ENCODE data around the gene DHPS. TPM values are rescaled to one million over a fixed set of nuclear protein-coding genes. Genes with fewer than 3 reads are reported as not detected.

The DHPS gene
- total and polyA plus RNA-seq, 2 of the 13 experiments (the other 11 are each of a cell fraction or from before 2014, with no cell fraction given) = 43.3 to 84.3 TPM

DNA sequence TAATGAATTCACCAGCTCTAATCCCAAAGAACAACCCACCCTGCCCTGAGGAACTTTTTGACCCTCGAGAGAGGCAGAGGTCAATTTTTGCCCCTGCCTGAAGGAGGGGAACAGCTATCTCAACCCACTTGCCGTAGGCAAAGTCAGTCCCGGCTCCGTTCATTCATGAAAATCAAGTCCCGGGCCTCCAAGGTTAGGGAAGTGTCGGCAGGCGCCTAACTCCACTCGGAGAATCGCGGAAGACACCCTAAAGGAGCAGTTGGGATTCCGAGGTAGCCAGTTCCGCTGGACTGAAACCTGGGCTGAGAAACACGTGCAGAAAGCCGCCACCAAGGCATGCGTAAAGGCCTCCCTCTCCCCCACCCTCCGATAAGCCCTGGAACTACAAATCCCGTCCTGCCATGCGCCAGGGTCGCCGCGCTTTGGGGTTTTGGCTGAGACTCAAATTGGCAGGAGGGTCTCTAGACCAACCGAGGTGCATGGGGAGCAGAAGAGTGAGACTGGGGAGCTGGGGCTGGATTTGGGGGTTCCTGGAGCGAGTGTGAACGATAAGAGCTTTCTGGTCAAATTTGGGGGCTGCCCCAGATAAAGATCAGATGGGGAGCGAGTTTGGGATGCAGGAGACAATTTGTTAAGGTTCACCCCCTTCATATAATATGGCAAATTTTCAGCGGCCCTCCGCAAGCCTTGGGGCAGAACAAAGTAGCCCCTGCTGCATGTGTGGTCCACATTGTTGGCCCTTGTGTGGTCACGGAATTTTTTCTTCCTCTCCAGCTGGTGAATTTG lies 42.2 kb upstream of the DHPS start, which contains the start of gene TNPO2 (continued):
- TF ChIP-seq, protein P1, sequence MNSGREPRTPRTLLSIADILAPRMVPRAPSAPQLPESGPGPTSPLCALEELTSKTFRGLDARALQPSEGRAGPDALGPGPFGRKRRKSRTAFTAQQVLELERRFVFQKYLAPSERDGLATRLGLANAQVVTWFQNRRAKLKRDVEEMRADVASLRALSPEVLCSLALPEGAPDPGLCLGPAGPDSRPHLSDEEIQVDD (CRISPR knock-in tag; IDR thresholded peaks at IDR 0.05; ENCODE audit: borderline replicate concordance) = no peak
- TF ChIP-seq GATAD1 (CRISPR knock-in tag; IDR thresholded peaks at IDR 0.05) (peak; percentile 85), KLF16 (CRISPR knock-in tag; IDR thresholded peaks at IDR 0.05) (0 out of 4 replicates have a peak, but pooled peaks of 1 of the 2 experiments have one; percentile 32), RFXANK (CRISPR knock-in tag; IDR thresholded peaks at IDR 0.05) (0 out of 2 replicates have a peak, but pooled peaks have one; percentile 53), EED (CRISPR knock-in tag; IDR thresholded peaks at IDR 0.05) (no peak), MAFF (IDR thresholded peaks at IDR 0.05; ENCODE audit: low read depth, low read length) (no peak), MAZ (IDR thresholded peaks at IDR 0.05; ENCODE audit: borderline replicate concordance, low read depth, low read length) (peak; percentile 68; the same call in 1 of the 2 replicates), MAZ (CRISPR knock-in tag; IDR thresholded peaks at IDR 0.05; ENCODE audit: low read depth) (peak; percentile 77), CENPT (CRISPR knock-in tag; IDR thresholded peaks at IDR 0.05; ENCODE audit: low read depth) (no peak), MIER3 (CRISPR knock-in tag; IDR thresholded peaks at IDR 0.05; ENCODE audit: borderline replicate concordance) (peak; percentile 36; the same call in 1 of the 2 replicates), TOPORS (CRISPR knock-in tag; IDR thresholded peaks at IDR 0.05) (no peak), GABPA (IDR thresholded peaks at IDR 0.05; ENCODE audit: low read depth, low read length) (no peak), GABPA (CRISPR knock-in tag; IDR thresholded peaks at IDR 0.05; ENCODE audit: low read depth) (peak; percentile 72), ZNF674 (CRISPR knock-in tag; IDR thresholded peaks at IDR 0.05; ENCODE audit: low read depth) (no peak)
- TF ChIP-seq, protein P2, sequence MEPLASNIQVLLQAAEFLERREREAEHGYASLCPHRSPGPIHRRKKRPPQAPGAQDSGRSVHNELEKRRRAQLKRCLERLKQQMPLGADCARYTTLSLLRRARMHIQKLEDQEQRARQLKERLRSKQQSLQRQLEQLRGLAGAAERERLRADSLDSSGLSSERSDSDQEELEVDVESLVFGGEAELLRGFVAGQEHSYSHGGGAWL (CRISPR knock-in tag; IDR thresholded peaks at IDR 0.05) = peak; percentile 62; the same call in 1 of the 2 replicates
- TF ChIP-seq, protein P3, sequence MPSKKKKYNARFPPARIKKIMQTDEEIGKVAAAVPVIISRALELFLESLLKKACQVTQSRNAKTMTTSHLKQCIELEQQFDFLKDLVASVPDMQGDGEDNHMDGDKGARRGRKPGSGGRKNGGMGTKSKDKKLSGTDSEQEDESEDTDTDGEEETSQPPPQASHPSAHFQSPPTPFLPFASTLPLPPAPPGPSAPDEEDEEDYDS (CRISPR knock-in tag; IDR thresholded peaks at IDR 0.05) = peak; percentile 38; the same call in 1 of the 2 replicates
- TF ChIP-seq, protein P4, sequence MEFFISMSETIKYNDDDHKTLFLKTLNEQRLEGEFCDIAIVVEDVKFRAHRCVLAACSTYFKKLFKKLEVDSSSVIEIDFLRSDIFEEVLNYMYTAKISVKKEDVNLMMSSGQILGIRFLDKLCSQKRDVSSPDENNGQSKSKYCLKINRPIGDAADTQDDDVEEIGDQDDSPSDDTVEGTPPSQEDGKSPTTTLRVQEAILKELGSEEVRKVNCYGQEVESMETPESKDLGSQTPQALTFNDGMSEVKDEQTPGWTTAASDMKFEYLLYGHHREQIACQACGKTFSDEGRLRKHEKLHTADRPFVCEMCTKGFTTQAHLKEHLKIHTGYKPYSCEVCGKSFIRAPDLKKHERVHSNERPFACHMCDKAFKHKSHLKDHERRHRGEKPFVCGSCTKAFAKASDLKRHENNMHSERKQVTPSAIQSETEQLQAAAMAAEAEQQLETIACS (CRISPR knock-in tag; IDR thresholded peaks at IDR 0.05) = 0 out of 2 replicates have a peak, but pooled peaks have one; percentile 14
- TF ChIP-seq, protein P5, sequence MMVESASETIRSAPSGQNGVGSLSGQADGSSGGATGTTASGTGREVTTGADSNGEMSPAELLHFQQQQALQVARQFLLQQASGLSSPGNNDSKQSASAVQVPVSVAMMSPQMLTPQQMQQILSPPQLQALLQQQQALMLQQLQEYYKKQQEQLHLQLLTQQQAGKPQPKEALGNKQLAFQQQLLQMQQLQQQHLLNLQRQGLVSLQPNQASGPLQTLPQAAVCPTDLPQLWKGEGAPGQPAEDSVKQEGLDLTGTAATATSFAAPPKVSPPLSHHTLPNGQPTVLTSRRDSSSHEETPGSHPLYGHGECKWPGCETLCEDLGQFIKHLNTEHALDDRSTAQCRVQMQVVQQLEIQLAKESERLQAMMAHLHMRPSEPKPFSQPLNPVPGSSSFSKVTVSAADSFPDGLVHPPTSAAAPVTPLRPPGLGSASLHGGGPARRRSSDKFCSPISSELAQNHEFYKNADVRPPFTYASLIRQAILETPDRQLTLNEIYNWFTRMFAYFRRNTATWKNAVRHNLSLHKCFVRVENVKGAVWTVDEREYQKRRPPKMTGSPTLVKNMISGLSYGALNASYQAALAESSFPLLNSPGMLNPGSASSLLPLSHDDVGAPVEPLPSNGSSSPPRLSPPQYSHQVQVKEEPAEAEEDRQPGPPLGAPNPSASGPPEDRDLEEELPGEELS (CRISPR knock-in tag; IDR thresholded peaks at IDR 0.05) = no peak; the same call in 1 of the 2 replicates
- TF ChIP-seq, protein P6, sequence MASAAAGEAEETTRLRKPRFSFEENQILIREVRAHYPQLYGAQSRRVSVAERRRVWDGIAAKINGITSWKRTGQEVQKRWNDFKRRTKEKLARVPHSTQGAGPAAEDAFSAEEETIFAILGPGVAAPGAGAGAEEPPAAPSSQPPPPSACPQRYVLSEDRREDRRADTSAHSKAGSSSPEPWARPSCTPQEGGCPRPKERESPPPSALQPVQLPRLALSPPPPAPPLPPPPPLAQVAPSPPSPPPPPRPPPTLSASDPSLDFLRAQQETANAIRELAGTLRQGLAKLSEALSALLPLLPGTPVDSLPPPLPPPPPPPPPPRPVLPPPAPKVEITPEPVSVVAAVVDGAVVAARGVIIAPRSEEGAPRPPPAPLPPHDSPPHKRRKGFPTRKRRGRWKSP (CRISPR knock-in tag; IDR thresholded peaks at IDR 0.05) = no peak; the same call in 1 of the 2 replicates
- TF ChIP-seq, protein P7, sequence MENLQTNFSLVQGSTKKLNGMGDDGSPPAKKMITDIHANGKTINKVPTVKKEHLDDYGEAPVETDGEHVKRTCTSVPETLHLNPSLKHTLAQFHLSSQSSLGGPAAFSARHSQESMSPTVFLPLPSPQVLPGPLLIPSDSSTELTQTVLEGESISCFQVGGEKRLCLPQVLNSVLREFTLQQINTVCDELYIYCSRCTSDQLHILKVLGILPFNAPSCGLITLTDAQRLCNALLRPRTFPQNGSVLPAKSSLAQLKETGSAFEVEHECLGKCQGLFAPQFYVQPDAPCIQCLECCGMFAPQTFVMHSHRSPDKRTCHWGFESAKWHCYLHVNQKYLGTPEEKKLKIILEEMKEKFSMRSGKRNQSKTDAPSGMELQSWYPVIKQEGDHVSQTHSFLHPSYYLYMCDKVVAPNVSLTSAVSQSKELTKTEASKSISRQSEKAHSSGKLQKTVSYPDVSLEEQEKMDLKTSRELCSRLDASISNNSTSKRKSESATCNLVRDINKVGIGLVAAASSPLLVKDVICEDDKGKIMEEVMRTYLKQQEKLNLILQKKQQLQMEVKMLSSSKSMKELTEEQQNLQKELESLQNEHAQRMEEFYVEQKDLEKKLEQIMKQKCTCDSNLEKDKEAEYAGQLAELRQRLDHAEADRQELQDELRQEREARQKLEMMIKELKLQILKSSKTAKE (CRISPR knock-in tag; IDR thresholded peaks at IDR 0.05; ENCODE audit: borderline replicate concordance) = no peak
